ENCODE measurements around the gene ATP11B.
"Not testable (repeated sequence)": the region's sequence is repeated elsewhere in the genome, so short reads cannot be mapped to it uniquely, and the experiment has no call there.

ATP11B gene

DNA sequence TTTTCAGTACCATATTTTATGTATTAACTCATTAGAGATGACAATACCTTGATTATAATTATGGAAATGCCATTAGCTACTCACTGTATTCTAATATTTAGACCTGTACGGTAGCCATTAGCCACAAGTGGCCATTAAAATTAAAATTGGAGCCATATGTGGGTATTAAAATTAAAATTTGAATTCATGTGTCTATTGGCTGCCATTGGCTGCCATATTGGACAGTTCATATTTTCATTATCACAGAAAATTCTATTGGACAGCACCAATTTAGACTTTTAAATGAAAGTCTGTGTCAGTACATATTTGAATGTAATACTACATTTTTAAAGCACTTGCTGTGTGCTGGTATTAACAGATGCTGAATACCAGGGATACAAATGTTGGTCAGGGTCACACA is 3.0 kb downstream of the ATP11B start:
- no peak for DNase-seq

DNA sequence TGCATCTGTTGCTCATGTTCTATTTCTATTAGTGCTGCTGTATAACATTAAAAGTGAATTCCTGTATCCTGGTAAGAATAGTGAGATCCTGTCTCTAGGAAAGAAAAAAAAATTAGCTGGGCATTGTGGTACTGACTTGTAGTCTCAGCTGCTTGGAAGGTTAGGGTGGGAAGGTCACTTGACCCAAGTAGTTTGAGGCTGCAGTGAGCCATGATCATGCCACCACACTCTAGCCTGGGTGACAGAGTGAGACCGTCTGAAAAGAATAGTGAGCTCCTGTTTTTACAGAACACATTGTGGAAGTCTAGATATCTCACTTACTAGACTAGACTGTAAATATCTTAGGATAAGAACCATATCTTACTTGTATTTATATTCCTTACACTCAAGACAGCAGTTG is 4.6 kb downstream of the ATP11B start:
- no peak for DNase-seq

DNA sequence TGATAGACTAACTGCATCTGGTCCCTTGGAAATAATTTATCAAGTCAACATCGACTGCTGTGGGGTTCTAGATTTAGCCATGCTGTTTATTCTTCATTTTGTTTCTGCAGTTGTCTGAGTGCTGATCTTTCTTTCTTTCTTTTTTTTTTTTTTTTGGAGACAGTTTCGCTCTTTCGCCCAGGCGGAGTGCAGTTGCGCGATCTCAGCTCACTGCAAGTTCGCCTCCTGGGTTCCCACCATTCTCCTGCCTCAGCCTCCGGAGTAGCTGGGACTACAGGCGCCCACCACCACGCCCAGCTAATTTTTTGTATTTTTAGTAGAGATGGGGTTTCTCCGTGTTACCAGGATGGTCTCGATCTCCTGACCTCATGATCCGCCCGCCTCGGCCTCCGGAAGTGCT is 5.8 kb downstream of the ATP11B start:
- DNase-seq: not testable (repeated sequence)

DNA sequence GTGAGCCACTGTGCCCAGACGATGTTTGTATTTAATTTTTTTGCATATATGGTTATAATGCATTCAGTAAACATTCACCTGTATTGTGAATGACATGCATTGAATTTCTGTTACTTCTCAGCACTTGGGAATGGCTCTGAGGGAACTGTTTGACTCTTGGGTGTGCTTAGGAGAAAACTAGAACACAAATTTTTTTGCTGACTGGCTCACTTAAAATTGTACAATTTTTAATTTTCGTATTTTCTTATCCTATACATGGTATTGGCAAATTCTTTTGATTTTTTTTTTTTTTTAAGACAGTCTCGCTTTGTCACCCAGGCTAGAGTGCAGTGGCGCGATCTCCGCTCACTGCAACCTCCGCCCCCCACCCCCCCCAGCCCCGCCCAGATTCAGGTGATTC is 7.2 kb downstream of the ATP11B start:
- no peak for DNase-seq

DNA sequence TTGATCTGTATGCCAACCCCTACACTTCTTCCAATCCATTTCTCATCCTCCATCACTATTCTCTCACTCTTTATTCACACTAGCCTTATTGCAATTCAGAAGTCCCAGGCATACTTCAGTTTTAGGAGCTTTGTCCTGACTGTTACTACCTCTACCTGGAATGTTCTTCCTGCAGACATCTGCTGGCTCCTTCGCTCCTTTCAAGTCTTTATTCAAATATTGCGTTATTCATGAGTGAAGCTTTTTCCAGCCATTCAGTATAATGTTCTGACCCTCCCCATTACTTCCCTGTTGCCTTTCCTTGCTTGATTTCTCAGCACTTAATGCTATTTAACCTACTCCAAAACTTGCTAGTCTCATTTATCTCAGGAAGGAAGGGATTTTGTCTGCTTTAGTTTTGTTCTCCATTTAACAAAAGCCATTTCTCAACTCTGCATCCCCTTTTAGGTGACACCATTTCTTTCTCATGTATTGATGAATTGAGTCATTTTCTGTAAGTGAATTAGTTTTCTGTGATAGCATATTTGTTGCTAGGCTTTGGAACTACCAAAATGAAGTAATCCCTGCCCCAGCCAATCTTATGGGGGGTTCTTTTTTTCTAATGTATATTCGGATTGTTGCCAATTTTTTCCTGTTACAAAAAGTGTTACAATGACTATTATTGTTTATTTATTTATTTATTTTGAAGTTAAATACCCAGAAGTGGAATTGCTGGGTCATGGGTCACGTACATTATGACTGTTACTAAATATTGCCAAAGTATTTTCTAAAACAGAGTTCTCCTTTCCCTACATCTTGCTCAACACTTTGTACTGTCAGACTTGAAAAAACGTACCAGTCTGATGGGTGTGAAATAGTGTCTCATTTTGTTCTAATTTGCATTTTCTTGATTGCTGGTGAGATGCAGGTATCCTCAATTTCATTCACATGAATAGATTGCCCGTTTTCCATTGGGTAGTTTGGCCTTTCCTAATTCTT is 9.4 kb downstream of the ATP11B start:
- no peak for DNase-seq

DNA sequence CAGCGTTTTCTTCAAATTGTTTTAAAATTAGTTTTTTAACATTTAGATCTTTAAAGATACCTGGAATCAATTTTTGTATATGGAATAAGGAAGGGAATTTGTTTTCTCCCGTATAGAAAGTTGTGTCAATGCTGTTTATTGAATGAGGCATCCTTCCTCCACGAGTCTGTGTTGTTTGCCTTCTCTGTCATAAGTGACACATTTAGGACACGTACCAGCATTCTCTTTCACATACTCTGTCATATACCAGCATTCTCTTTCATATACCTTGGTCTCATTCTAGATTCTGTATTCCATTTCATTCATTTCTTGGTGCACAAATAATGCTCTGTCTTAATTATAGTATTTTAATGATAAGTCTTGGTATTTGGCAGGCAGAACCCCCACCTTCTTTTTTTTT is 10.3 kb downstream of the ATP11B start:
- no peak for DNase-seq

DNA sequence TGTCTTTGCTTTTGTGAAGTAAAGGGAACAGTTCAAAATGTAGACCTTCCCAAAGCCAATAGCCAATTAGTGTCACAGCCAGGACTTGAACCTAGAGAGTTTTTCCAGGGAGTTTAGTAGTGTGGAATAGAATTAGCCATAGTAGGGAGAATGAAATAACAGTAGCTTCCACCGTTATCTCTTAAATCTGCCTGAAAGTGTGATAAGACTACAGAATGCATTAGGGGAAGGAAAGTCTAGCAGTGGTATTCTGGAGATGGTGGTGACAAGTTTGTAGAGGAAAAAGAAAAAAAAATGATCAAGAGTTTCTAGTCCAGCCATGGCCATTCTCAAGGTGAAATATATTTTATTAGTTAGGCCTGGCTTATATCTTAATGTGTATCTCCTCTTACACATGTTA is 13.8 kb downstream of the ATP11B start:
- no peak for DNase-seq

DNA sequence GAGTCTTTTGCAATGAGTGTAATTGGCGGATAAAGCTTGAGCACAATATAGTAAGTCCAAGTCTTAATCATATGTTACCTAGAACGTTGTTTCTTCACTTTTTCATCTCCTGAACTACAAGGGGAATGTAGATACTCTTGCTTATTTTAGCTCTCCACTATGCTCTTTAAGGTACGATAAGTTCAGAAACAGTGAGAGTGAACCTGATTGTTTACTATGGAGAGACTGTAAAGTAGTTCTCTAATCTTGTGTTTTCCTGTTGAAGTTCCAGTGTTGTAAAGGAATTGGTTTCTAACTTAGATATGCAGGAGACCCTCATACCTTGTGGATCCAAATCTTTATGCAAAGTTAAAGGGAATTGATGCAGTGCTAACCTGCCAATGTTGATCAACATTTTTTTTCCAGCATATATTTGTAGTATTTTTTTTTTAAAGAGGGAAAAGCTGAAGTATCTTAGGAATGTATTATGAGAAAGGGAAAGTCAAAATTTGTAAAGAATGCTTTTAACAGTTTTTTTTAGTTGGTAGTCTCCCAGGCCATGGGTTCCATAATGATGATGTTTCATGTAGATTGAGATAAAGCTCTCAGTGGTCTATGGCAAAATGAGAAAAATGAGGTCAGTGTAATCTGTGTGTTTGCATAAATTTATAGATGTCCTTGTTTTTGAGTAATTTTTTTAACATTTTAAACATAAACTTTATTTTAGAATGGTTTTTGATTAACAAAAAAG is 14.9 kb downstream of the ATP11B start:
- no peak for DNase-seq

DNA sequence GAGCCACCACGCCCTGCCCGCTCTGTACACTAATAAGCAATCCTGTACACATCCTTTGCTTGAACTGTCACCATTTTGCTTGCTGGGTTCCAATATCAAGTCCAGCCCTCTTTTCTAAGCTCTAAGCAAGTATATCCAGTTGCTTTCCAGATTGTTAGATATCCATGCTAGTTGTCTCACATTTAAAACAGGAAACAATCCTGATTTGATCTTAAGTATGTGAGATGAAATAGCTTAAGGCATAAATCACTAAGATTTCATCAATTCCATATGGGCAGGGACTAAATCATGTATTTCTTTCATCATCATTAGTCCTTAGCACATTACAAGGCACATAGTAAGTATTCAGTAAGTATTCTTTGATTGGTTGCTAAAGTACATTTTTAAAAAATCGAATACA is 16.2 kb downstream of the ATP11B start:
- DNase-seq: no peak

DNA sequence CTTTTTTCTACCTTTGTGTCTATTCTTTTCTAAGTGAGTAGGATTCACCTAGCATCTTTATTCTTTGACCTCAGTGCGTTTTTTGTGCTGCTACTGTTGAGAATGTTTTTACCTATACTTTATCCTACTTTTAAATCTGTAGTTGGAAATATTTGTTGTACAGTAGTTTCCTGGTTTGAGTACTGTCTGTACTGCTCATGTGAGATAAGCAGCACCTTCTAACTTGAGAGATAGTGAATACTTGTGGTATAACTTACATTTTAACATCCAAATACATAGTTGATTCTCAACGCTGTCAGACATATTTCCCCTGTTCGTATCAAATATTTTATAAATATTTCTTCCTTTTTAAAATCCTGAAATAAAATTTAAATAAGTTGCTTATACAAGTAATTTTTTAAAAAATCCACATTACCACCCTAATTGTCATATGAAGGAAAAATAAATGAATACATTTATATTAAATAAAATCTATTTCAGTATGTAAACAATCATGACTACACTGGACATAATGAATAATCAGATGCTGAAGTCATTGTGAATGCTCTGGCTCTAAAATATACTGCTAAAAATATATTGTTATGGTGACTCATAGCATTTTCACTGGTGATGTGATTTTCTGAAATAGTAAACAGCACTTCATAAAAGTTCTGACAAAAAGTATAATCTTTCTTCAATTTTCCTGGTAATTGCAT is 17.4 kb downstream of the ATP11B start:
- DNase-seq: no peak

DNA sequence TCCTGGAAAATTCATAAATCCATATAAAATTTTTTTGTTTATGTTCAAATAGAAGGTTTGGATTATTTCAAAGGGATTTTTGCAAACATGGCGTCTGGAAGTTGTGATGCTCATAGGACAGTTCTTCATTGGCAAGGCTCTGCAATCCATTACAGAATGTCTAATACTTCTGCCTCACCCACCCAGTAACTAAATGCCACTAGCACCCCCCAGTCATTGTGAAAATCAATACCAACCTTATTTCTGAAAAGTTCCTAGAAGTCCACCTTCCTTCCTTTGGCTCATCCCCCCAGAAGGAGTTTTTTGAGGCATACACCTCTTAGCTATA is 17.9 kb downstream of the ATP11B start:
- DNase-seq: no peak

DNA sequence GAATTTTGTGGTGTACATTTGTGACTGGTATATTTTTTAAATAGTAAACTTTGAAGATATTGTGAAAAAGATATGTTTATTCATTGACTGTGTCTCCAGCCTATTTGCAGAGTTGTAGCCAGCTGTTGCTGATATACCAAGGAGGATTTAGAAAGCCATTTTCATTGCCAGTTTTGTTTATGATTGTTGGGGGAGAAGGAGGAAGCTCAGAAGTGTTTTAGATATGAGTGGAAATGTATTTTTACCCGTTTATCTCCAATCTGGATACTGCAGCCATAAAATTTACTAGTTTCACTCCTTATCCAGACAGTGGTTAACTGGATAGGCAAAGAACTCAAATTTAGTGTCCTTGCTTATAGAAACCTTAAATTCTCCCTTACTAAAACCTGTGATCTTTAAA is 18.8 kb downstream of the ATP11B start:
- DNase-seq: no peak

DNA sequence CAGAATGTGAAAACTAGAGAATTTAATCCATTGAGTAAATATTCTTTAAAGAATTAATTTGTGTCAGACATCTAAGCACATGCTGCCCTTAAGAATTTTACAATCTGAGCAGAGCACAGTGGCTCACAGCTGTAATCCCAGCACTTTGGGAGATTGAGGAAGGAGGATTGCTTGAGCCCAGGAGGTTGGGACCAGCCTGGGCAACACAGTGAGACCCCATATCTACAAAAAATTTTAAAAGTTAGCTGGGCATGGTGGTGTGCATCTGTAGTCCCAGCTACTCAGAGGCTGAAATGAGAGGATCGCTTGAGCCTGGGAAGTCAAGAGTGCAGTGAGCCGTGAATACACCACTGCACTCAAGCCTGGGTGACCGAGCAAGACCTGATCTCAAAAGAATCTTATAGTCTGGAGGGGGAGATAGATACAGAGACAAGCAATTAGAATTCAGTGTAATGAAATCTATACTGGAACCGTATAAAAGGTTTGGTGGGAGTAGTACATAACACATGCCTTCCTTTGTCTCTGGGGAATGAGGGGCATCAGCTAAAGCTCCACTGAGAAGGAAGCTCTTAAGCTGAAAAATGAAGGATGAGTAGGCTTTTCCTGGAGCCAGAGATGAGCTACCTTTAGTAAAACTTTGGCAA is 21.2 kb downstream of the ATP11B start:
- DNase-seq: no peak

DNA sequence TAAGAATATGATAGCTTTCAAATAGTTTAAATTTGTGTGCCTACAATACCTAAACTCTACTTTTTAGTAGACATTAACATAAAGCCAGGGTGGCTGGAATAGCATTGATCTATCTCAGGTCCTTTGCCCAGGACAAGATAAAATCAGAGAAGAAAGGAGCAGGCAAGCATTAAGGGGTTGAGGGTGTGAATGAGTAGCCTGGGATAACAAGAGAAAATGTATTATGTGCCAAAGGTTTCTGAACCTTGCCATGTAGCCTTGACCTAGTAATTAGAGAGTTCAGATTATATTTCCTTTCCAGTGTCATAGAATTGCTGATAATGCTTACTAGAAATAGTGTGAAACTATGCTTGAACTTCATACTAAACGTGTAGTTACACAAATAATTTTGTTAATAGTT is 22.9 kb downstream of the ATP11B start:
- no peak for DNase-seq

DNA sequence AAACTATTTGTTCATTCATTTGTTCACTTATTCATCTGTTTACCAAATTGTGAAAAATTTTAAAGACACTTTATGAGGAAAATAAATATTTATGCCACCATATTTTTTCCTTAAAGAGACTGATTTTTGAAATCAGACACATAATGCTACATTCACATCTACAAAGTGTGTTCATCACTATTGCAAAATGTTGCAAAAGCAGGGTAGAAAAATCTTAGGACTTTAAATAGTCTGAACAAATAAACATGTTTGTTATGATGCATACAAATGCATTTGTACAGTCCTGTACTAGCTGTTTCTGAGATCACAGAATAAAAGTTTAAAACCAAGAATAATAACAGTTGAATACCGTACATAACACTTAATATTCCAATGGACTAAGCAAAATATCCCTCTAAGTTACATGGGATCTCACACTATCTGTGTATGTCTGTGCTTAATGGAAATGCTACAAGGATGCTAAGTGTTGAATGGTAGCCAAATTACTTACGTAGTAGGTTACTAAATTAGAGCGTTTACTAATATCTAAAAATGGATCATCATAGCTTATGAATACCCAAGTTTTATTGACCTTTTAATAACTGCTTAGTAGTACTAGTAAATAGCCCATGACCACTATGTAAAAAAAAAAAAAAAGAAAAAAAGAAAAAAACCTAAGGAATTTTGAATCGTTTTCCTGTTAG is 25.1 kb downstream of the ATP11B start:
- DNase-seq: no peak

DNA sequence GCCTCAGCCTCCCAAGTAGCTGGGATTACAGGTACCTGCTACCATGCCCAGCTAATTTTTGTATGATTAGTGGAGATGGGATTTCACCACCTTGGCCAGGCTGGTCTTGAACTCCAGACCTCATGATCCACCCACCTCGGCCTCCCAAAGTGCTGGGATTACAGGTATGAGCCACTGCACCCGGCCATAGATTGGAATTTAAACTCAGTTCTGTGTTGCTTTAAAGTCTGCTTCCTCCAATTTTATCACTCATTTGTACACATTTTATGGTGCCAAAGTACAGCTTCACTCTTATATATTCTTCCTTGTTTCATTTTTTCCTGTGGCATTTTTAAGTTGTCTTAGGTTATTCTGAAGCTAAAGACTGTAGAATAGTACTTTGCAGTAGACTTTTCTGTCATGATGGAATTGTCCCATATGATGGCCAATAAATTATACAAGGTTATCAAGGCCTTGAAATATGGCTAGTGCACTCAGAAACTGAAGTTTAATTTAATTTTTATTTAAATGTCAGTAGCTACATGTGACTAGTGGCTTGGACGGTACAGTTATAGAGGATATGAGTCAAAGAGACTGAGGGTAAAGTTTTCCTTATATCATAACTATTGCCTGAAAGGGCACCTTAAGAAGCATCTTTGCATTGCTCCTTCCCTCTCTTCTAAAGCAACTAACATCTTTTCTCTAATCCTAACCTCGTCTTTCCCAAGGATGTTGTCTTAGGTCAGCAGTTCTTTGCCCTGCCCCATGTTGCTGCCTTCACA is 28.1 kb downstream of the ATP11B start:
- no peak for DNase-seq

DNA sequence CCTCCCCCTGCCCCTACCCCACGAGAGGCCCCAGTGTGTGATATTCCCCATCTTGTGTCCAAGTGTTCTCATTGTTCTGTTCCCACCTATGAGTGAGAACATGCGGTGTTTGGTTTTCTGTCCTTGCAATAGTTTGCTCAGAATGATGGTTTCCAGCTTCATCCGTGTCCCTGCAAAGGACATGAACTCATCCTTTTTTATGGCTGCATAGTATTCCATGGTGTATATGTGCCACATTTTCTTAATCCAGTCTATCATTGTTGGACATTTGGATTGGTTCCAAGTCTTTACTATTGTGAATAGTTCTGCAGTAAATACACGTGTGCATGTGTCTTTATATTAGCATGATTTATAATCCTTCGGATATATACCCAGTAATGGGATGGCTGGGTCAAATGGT is 29.0 kb downstream of the ATP11B start:
- not testable (repeated sequence) for DNase-seq

DNA sequence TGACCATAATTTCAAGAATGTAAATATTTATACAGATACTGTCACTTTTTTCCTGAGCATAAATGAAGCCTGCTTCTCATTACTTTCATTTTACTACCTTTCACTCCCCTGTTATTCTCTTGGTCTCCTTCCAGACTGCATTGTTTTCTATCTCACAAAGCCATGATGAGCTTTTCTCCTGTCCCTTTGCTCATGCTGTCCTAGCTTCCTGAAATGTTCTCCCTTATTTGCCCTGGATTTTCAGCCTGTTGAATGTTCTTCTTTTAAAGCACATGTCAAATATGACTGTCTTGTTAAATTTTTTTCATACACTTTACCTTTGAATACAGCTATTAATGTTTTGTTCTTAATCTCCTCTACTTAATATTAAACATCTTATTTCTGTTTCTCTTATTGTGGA is 31.7 kb downstream of the ATP11B start:
- DNase-seq: no peak

DNA sequence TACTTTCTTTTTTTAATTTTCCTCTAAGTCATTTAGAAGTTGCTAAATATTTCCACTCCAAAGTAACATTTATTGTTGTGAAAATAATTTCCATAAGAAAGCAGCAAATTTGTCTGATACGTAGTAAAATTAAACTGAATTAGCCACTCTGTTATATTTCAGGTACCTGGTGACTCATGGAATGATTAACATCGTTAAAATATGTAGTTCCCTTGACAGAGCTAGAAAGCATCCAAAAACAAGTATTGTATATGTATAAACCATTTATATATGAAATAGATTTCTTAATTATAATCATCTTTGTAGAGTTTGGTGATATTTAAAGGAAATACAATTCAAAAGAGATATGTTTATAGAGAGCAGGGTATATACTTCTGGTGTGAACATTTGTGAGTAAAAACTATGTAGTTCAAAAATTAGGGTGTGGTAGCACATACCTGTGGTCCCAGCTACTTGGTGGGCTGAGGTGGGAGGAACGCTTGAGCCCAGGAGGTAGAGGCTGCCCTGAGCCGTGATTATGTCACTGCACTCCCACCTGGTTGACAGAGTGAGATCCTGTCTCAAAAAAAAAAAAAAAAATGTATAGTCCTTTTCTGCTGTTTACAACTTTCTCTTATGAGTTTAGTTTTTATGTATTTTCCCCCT is 36.6 kb downstream of the ATP11B start:
- DNase-seq: no peak

DNA sequence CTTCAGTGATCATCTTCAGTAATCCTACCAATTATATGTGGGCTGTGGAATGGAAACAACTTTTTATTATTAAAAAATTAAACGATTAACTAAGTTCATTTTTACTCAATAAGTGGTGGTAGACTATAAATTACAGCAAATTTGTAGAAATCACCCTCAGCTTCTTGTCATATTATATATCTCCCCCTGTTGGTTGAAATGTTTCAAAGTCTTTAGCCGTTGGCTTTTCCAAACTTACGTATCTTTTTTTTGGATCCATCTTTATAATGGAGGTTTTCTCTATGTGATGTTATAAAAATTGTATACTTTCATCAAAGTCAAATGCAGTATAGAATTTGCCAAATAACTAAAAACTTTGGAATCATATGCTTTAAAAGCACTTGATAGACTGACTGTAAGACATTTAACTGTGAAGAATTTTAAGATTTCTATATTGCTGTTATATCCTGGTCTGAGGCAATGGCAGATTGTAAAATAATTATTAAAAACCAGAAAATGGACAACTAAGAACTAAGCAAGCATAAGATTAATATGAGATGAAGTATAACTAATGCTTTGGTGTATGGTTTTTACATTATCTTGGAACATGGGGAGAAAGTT is 44.7 kb downstream of the ATP11B start:
- no peak for DNase-seq

DNA sequence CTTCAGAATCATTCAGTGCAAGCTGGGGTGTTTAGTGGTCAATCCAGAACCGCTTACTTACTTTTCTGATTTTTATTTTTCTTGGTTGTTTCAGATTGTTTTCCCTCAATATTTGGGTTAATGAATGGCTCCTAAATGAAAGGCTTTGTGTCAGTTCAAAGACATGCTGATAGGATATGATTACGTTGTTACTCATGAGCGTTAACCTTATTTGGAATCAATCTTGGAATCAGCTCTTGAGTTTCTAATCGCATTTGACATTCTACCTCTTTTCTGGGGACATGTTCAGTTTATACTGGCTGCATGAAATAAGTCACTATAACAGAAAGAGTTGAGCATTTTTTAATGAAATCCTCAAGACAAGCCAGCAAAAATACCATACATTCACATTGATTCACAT is 50.2 kb downstream of the ATP11B start:
- DNase-seq: no peak
